Measurements from ENCODE around the gene IL4R. TPM values are rescaled to one million over a fixed set of nuclear protein-coding genes. Genes with fewer than 3 reads are reported as not detected.

Gene IL4R
- total and polyA plus RNA-seq, 2 of the 8 experiments (the other 6 are each of a cell fraction or from before 2014, with no cell fraction given) = 29.1 to 29.4 TPM

DNA sequence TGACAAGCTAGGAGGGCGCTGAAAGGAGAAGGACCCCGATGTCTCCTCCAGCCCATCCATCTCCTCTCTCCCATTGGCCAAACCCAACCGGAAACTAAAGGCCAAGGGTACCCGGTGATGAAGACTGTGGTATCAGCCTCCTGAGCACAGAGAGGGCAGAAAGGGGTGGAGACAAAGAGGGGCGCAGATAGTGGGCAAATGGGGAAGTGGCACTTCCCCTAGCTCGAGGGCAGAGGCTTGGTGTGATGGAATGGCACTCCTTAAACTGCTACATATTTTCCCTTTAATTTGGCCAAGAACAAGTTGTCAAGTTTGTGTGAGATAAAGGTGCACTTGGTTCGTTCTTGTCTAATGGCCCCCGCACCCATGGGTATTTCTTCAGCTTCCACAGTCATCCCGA, 27.8 kb downstream of the IL4R start:
- H3K79me2 ChIP-seq (ENCODE audit: control insufficient read depth in 1 of 2, insufficient read depth in 2 of 2, low read length in 2 of 2) = no peaks in the 10 kb centered on the region
- H3K56ac ChIP-seq (replicated peaks; ENCODE audit: insufficient read length, low read depth, low read length) = no peak overlapping the region
- no peak overlapping the region for H4K8ac ChIP-seq (ENCODE audit: extremely low read depth, insufficient read depth, low read length)
- no peak overlapping the region for H3K27ac ChIP-seq (ENCODE audit: low read depth, low read length)
- no peak overlapping the region for H3K14ac ChIP-seq (ENCODE audit: insufficient read length)
- H3K27me3 ChIP-seq (replicated peaks in 1 of 4; ENCODE audit: control insufficient read depth in 3 of 4, extremely low read depth in 1 of 4, insufficient read depth in 3 of 4, low read length in 3 of 4) = no peaks in the 10 kb centered on the region
- WGBS, 2 experiments (ENCODE audit: extremely low coverage in 1 of 2, insufficient coverage in 1 of 2, insufficient read length in 1 of 2, insufficient replicate concordance in 2 of 2, low coverage in 1 of 2, low lambda C conversion rate in 2 of 2, missing lambda C conversion rate in 1 of 2) = 89% methylated on average over 9 of the region's 9 CpGs; no CpG with 5 or more reads in 1 of the 2 experiments
- ChIA-PET POLR2A (ENCODE audit: partially characterized antibody) (no interaction called here), CTCF (ENCODE audit: partially characterized antibody) (interaction anchor here (1.0 to 1.6 kb wide), 4 partner anchors 14 to 162 kb away, joined by 3 to 4 read pairs (median 3); no protein-coding TSS in a partner anchor)
- no peak overlapping the region for H2BK120ac ChIP-seq (replicated peaks; ENCODE audit: low read depth, low read length)
- no peak overlapping the region for H2BK5ac ChIP-seq (ENCODE audit: low read depth, low read length)
- H3K23me2 ChIP-seq (ENCODE audit: low read depth, low read length) = no peaks in the 10 kb centered on the region
- no peak overlapping the region for H3K9ac ChIP-seq (replicated peaks in 1 of 4; ENCODE audit: extremely low read depth in 1 of 4, low read depth in 3 of 4, low read length in 3 of 4)
- peaks cover 0 to 3% (median 2%) of the 10 kb centered on the region in 4 experiments; a peak in 4 of 8 replicates for H3K36me3 ChIP-seq (ENCODE audit: control insufficient read depth in 2 of 4, insufficient read depth in 4 of 4, low read length in 3 of 4)
- H3K4ac ChIP-seq (replicated peaks; ENCODE audit: insufficient read length, low read depth, low read length) = no peak overlapping the region
- H3K18ac ChIP-seq (ENCODE audit: extremely low read depth, low read length) = no peak overlapping the region
- no peak overlapping the region for H2BK12ac ChIP-seq (ENCODE audit: low read depth, low read length)
- H3K4me3 ChIP-seq (ENCODE audit: extremely low read depth in 1 of 4, insufficient read depth in 2 of 4, low read depth in 3 of 4, low read length in 4 of 4) = no peak overlapping the region
- no peak overlapping the region for H4K5ac ChIP-seq (ENCODE audit: insufficient read length, low read depth, low read length)
- H2AFZ ChIP-seq (ENCODE audit: low read length) = no peak overlapping the region
- no peak overlapping the region for H2BK20ac ChIP-seq (ENCODE audit: low read length)
- no peak for DNase-seq (ENCODE audit: low read depth in 1 of 2, low spot score in 2 of 2)
- peaks cover 0 to 2% of the 10 kb centered on the region in 2 experiments; a peak in 1 of 4 replicates for H3K9me3 ChIP-seq (ENCODE audit: insufficient read depth in 2 of 2, low read depth in 1 of 2, low read length in 1 of 2)
- H2BK15ac ChIP-seq (ENCODE audit: low read length) = no peak overlapping the region
- no peak overlapping the region for H3K4me2 ChIP-seq (ENCODE audit: insufficient read depth in 1 of 2, low read depth in 2 of 2, low read length in 2 of 2)
- H4K91ac ChIP-seq (replicated peaks; ENCODE audit: insufficient read length, low read length) = no peak overlapping the region
- no peak overlapping the region for H3K23ac ChIP-seq (ENCODE audit: insufficient read length)
- H3K4me1 ChIP-seq (replicated peaks in 1 of 4; ENCODE audit: control insufficient read depth in 3 of 4, insufficient read depth in 4 of 4, low read length in 3 of 4) = peaks cover 0 to 3% (median 0%) of the 10 kb centered on the region in 4 experiments; a peak in 2 of 7 replicates
- H2AK5ac ChIP-seq (ENCODE audit: low read depth, low read length) = no peak overlapping the region
- H3K79me1 ChIP-seq (ENCODE audit: low read depth, low read length) = peaks cover 2% of the 10 kb centered on the region
- H4K20me1 ChIP-seq (replicated peaks in 1 of 2; ENCODE audit: control insufficient read depth in 1 of 2, insufficient read depth in 2 of 2, low read length in 2 of 2) = peaks cover 0 to 3% of the 10 kb centered on the region in 2 experiments
- no peak for FAIRE-seq
- TF ChIP-seq, protein P1, sequence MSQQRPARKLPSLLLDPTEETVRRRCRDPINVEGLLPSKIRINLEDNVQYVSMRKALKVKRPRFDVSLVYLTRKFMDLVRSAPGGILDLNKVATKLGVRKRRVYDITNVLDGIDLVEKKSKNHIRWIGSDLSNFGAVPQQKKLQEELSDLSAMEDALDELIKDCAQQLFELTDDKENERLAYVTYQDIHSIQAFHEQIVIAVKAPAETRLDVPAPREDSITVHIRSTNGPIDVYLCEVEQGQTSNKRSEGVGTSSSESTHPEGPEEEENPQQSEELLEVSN (IDR thresholded peaks at IDR 0.05) = no peak
- TF ChIP-seq SIX5 (IDR thresholded peaks at IDR 0.05; ENCODE audit: low read depth, low read length) (no peak), RNF2 (IDR thresholded peaks at IDR 0.05; ENCODE audit: borderline replicate concordance, low read depth, low read length, missing control alignments, poor library complexity, severe bottlenecking) (no peak), ATF2 (IDR thresholded peaks at IDR 0.05; ENCODE audit: low read length) (no peak), SP1 (IDR thresholded peaks at IDR 0.05; ENCODE audit: low read depth, low read length) (no peak), CBX8 (IDR thresholded peaks at IDR 0.05; ENCODE audit: borderline replicate concordance, low read depth, low read length) (no peak), HDAC6 (IDR thresholded peaks at IDR 0.05; ENCODE audit: low read depth, low read length) (no peak), KDM5A (IDR thresholded peaks at IDR 0.05; ENCODE audit: low read length) (no peak), BACH1 (IDR thresholded peaks at IDR 0.05; ENCODE audit: low read length) (no peak), GTF2F1 (IDR thresholded peaks at IDR 0.05; ENCODE audit: borderline replicate concordance, low read depth, low read length) (no peak), BRCA1 (IDR thresholded peaks at IDR 0.05; ENCODE audit: low read depth, low read length) (no peak), RBBP5 (IDR thresholded peaks at IDR 0.05; ENCODE audit: borderline replicate concordance, low read depth, low read length) (no peak)

All from H1 (cell line).